Measurements from ENCODE around the gene UBL7.

DNA sequence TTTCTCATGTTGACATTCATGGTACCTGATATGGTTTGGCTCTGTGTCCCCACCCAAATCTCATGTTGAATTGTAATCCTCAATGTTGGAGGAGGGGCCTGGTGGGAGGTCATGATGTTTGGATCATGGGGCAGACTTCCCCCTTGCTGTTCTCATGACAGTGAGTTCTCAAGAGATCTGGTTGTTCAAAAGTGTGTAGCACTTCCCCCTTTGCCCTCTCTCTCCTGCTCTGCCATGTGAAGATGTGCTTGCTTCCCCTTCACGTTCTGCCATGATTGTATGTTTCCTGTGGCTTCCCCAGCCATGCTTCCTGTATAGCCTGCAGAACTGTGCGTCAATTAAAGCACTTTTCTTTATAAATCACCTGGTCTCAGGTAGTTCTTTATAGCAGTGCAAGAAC, 3.3 kb upstream of the UBL7 start:
- no peak for TF ChIP-seq CTCF (IDR thresholded peaks at IDR 0.05)
- TF ChIP-seq POLR2A (IDR thresholded peaks at IDR 0.05) = no peak
- TF ChIP-seq EP300 (IDR thresholded peaks at IDR 0.05) = no peak
